Keratinocyte (primary cell): ENCODE results near the gene CENATAC. TPM values are rescaled to one million over a fixed set of nuclear protein-coding genes. Genes with fewer than 3 reads are reported as not detected.

ENCODE experiments used
- DNase-seq: peaks from one replicate; pipeline ENCODE4 v3.0.0-alpha.2; 2011; ENCODE audit warnings: low read depth, missing footprints, low spot score
- FAIRE-seq: peaks from 2 replicates; lab custom pipeline; 2011; peaks lifted over from hg19 to GRCh38; lab: Jason Lieb, UNC
- H2AFZ ChIP-seq: 2 replicates; pipeline ENCODE4 v1.6.0; 2012; ENCODE audit warnings: low read length, control low read depth, inconsistent platforms; ENCODE audit not compliant: control insufficient read depth
- H3K27ac ChIP-seq: 2 replicates; pipeline ENCODE4 v1.5.1; 2011; ENCODE audit warnings: low read length; ENCODE audit not compliant: control insufficient read depth, insufficient read depth
- H3K27me3 ChIP-seq: 3 replicates; pipeline ENCODE4 v1.6.0; 2011; ENCODE audit warnings: low read length; ENCODE audit not compliant: control insufficient read depth, insufficient read depth; ENCODE audit errors: extremely low read depth
- H3K36me3 ChIP-seq, 2 experiments: 2 replicates in 1 of 2; 3 replicates in 1 of 2; pipeline ENCODE4 v1.5.1; 2011; ENCODE audit warnings: low read length in 2 of 2, mild to moderate bottlenecking in 1 of 2; ENCODE audit not compliant: control insufficient read depth in 2 of 2, insufficient read depth in 2 of 2; ENCODE audit errors: extremely low read depth in 1 of 2
- H3K4me1 ChIP-seq: 3 replicates; pipeline ENCODE4 v1.5.1; 2011; ENCODE audit warnings: low read length; ENCODE audit not compliant: control insufficient read depth, insufficient read depth; ENCODE audit errors: extremely low read depth
- H3K4me2 ChIP-seq: 3 replicates; pipeline ENCODE4 v1.6.0; 2011; ENCODE audit warnings: low read depth, low read length; ENCODE audit not compliant: control insufficient read depth, insufficient read depth; ENCODE audit errors: extremely low read depth
- H3K4me3 ChIP-seq, 3 experiments: fragments of 200-600 bp in 1 of 3; sonication (generic) in 1 of 3; 2 replicates in 2 of 3; 3 replicates in 1 of 3; pipeline ENCODE4 v1.5.1; 2011 to 2016; ENCODE audit warnings: low read length in 3 of 3, mild to moderate bottlenecking in 3 of 3, control low read depth in 2 of 3, inconsistent platforms in 1 of 3, low read depth in 1 of 3, mixed read lengths in 1 of 3, mixed run types in 1 of 3, moderate library complexity in 1 of 3; ENCODE audit not compliant: control insufficient read depth in 2 of 3, insufficient read depth in 2 of 3; ENCODE audit errors: extremely low read depth in 1 of 3
- H3K79me2 ChIP-seq: 2 replicates; pipeline ENCODE4 v1.6.0; 2012; ENCODE audit warnings: low read length; ENCODE audit not compliant: control insufficient read depth, insufficient read depth
- H3K9ac ChIP-seq: 3 replicates; pipeline ENCODE4 v1.6.0; 2011; ENCODE audit warnings: low read length; ENCODE audit not compliant: control insufficient read depth, insufficient read depth; ENCODE audit errors: extremely low read depth
- H3K9me1 ChIP-seq: 3 replicates; pipeline ENCODE4 v1.6.0; 2011; ENCODE audit warnings: low read length; ENCODE audit not compliant: control insufficient read depth, insufficient read depth; ENCODE audit errors: extremely low read depth
- H3K9me3 ChIP-seq: 2 replicates; pipeline ENCODE4 v1.5.1; 2012; ENCODE audit warnings: low read depth, low read length; ENCODE audit not compliant: control insufficient read depth
- H4K20me1 ChIP-seq: 3 replicates; pipeline ENCODE4 v1.6.0; 2011; ENCODE audit warnings: low read length; ENCODE audit not compliant: control insufficient read depth, insufficient read depth; ENCODE audit errors: extremely low read depth
- EZH2 ChIP-seq: IDR thresholded peaks from one replicate; pipeline ENCODE4 v1.6.1; 2012; ENCODE audit warnings: inconsistent platforms, mild to moderate bottlenecking, low read length, moderate library complexity
- dilution Hi-C: fragments of 300-500 bp; cut with MboI; formaldehyde crosslinking; loops from one replicate; pipeline ENCODE4 v1.7.0; 2020; ENCODE audit warnings: low sequenced_read_pairs; ENCODE audit not compliant: extremely low pct_ligation_motif_present
- polyA plus RNA-seq, 5 experiments: library from polyadenylated mRNA; depleted of rRNA in 3 of 5; stranded (reverse) in 3 of 5; stranded (forward) in 1 of 5; unstranded in 1 of 5; fragments of >200 nt; gene quantifications; 1 replicate in 1 of 5; 2 replicates in 3 of 5; 3 replicates in 1 of 5; pipeline versions ENCODE4 v1.2.1 to v1.2.3, GENCODE V29; 2011 to 2012; ENCODE audit warnings: missing spikeins in 2 of 5, low read depth in 1 of 5, low replicate concordance in 1 of 5
- TF ChIP-seq, protein P1 (sequence below), 3 experiments: IDR thresholded peaks in 1 of 3; conservative IDR thresholded peaks in 1 of 3; optimal IDR thresholded peaks in 1 of 3; 2 replicates in 2 of 3; 3 replicates in 1 of 3; pipeline versions ENCODE3 to v1.5.1; 2011; ENCODE audit warnings: low read length in 3 of 3, mild to moderate bottlenecking in 3 of 3, moderate library complexity in 2 of 3, control low read depth in 1 of 3, inconsistent platforms in 1 of 3; ENCODE audit not compliant: insufficient read depth in 2 of 3; ENCODE audit errors: extremely low read depth in 1 of 3

The CENATAC gene
- polyA plus RNA-seq, 1 donor (not counting 4 experiments of a cell fraction or from before 2014, with no cell fraction given): 22.6 TPM

DNA sequence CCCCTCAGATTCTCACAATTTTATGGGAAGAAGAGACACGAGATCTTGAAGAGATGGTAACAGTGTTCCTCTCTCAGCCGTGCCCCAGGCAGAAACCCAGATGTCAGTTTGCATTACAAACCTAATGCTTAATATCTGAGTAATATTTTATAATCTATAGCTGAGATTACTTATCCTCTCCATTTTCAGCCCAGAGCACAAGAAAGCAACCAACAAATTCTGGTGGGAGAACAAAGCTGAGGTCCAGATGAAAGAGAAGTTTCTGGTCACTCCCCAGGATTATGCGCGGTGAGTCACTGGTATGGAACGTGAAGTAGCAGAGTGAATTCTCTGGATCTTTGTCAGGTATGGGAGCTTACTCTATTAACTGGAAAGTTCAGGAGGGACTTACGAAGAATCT lies 884 bp downstream of the CENATAC start:
- H3K4me2 ChIP-seq: peak overlapping the region; percentile 98
- no peaks in the 10 kb centered on the region for H3K9me3 ChIP-seq
- no peaks in the 10 kb centered on the region for H3K27me3 ChIP-seq
- TF ChIP-seq, protein P1, sequence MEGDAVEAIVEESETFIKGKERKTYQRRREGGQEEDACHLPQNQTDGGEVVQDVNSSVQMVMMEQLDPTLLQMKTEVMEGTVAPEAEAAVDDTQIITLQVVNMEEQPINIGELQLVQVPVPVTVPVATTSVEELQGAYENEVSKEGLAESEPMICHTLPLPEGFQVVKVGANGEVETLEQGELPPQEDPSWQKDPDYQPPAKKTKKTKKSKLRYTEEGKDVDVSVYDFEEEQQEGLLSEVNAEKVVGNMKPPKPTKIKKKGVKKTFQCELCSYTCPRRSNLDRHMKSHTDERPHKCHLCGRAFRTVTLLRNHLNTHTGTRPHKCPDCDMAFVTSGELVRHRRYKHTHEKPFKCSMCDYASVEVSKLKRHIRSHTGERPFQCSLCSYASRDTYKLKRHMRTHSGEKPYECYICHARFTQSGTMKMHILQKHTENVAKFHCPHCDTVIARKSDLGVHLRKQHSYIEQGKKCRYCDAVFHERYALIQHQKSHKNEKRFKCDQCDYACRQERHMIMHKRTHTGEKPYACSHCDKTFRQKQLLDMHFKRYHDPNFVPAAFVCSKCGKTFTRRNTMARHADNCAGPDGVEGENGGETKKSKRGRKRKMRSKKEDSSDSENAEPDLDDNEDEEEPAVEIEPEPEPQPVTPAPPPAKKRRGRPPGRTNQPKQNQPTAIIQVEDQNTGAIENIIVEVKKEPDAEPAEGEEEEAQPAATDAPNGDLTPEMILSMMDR (optimal IDR thresholded peaks at IDR 0.05 in 1 of 3, IDR thresholded peaks at IDR 0.05 in 1 of 3, conservative IDR thresholded peaks at IDR 0.05 in 1 of 3; ENCODE audit: extremely low read depth in 1 of 3, insufficient read depth in 2 of 3, low read length in 3 of 3): no peak
- TF ChIP-seq EZH2: no peak
- peak overlapping the region; percentile 76 for H3K9ac ChIP-seq
- DNase-seq (peak; percentile 64), FAIRE-seq (peak; percentile 90)
- H3K27ac ChIP-seq: peak overlapping the region; percentile 74
- peak overlapping the region; percentile 84 for H2AFZ ChIP-seq
- H3K4me1 ChIP-seq: peaks cover 26% of the 10 kb centered on the region
- peaks cover 6 to 10% of the 10 kb centered on the region in 2 experiments for H3K36me3 ChIP-seq
- peaks cover 23% of the 10 kb centered on the region for H3K79me2 ChIP-seq
- H3K9me1 ChIP-seq: no peaks in the 10 kb centered on the region
- peak overlapping the region; percentile 60 to 95 (median 93) for H3K4me3 ChIP-seq
- dilution Hi-C loops: no loop called here
- H4K20me1 ChIP-seq: no peaks in the 10 kb centered on the region

GRCh38 chr11:119000906-119001305 lies 3.0 kb downstream of the CENATAC start:
- dilution Hi-C loops: no loop called here
- Histone ChIP-seq H3K9me1 (no peaks in the 10 kb centered on the region), H3K79me2 (peaks cover 23% of the 10 kb centered on the region), H3K9ac (no peak overlapping the region), H3K27ac (no peak overlapping the region), H3K9me3 (no peaks in the 10 kb centered on the region), H2AFZ (no peak overlapping the region), H3K36me3 (peaks cover 10% of the 10 kb centered on the region in 2 experiments), H3K4me3 (no peak overlapping the region), H3K27me3 (no peaks in the 10 kb centered on the region), H3K4me2 (no peak overlapping the region), H3K4me1 (peaks cover 26% of the 10 kb centered on the region), H4K20me1 (no peaks in the 10 kb centered on the region)
- DNase-seq (no peak), FAIRE-seq (no peak)
- no peak for TF ChIP-seq EZH2
- TF ChIP-seq, protein P1 (optimal IDR thresholded peaks at IDR 0.05 in 1 of 3, IDR thresholded peaks at IDR 0.05 in 1 of 3, conservative IDR thresholded peaks at IDR 0.05 in 1 of 3; ENCODE audit: extremely low read depth in 1 of 3, insufficient read depth in 2 of 3, low read length in 3 of 3): no peak
